Neural progenitor cell (in vitro differentiated cells): Measurements from ENCODE around the gene ZGLP1.

ENCODE experiments used
- EZH2 ChIP-seq: fragments of 200-600 bp; sonication (generic); IDR thresholded peaks from 2 replicates; pipeline ENCODE4 v1.6.1; 2017; ENCODE audit warnings: antibody characterized with exemption, mild to moderate bottlenecking, moderate library complexity
- TF ChIP-seq, protein P1 (sequence below): fragments of 200-600 bp; sonication (generic); IDR thresholded peaks from 2 replicates; pipeline ENCODE4 v1.5.1; 2017; ENCODE audit warnings: antibody characterized with exemption, mild to moderate bottlenecking

DNA sequence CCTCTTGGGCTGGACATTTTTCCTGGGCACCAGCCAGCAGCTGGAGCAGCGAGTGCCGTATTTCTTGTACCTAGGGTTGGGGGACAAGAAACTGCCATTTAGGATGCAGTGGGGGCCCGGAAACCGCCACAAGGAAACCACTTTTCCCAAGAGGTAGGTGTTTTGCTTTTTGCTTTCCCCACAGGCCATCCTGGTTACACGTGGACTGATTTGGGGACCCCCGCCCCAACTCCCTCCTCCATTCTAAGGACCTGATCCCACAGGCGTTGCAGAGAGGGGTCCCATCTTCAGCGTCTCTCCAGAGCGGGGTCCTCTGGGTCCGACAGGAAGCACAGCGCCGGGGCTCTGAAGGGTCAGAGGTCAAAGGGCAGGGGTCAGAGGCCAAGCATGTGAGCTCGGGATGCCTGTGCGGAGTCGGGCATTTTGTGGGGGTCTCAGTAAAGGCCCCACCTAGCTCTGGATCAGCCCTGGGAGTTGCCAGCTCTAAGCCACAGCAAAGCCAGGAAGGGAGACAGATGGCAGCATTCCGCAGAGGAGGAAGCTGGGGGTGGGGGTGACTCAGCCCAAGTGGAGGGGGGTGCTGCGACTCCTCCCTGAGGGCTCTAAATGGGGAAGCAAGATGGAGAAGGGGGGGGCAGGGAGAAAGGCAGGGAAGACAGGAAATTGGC, 4.3 kb downstream of the ZGLP1 start:
- TF ChIP-seq, protein P1, sequence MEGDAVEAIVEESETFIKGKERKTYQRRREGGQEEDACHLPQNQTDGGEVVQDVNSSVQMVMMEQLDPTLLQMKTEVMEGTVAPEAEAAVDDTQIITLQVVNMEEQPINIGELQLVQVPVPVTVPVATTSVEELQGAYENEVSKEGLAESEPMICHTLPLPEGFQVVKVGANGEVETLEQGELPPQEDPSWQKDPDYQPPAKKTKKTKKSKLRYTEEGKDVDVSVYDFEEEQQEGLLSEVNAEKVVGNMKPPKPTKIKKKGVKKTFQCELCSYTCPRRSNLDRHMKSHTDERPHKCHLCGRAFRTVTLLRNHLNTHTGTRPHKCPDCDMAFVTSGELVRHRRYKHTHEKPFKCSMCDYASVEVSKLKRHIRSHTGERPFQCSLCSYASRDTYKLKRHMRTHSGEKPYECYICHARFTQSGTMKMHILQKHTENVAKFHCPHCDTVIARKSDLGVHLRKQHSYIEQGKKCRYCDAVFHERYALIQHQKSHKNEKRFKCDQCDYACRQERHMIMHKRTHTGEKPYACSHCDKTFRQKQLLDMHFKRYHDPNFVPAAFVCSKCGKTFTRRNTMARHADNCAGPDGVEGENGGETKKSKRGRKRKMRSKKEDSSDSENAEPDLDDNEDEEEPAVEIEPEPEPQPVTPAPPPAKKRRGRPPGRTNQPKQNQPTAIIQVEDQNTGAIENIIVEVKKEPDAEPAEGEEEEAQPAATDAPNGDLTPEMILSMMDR: no peak
- no peak for TF ChIP-seq EZH2
